Hematopoietic multipotent progenitor cell (in vitro differentiated cells): ENCODE measurements around the gene ZNF385D. TPM values are rescaled to one million over a fixed set of nuclear protein-coding genes. Genes with fewer than 3 reads are reported as not detected.

Experiments used
- DNase-seq, 3 donors: peaks; one replicate each; pipeline ENCODE4 v3.0.0-alpha.2; 2011 to 2015; ENCODE audit warnings: low read depth in 2 of 3, low spot score in 2 of 3
- total RNA-seq: library from RNA; depleted of rRNA; stranded (reverse); fragments of >200 nt; gene quantifications from one replicate; pipeline ENCODE4 v1.2.3, GENCODE V29; 2012

Gene ZNF385D
- total RNA-seq, 1 donor = 22.4 TPM

- no peak for DNase-seq
These were observed 132.3 kb downstream of the ZNF385D start for GRCh38 chr3:21618695-21619094.

GRCh38 chr3:21613372-21614070 lies 137.5 kb downstream of the ZNF385D start:
- DNase-seq = no peak

DNA sequence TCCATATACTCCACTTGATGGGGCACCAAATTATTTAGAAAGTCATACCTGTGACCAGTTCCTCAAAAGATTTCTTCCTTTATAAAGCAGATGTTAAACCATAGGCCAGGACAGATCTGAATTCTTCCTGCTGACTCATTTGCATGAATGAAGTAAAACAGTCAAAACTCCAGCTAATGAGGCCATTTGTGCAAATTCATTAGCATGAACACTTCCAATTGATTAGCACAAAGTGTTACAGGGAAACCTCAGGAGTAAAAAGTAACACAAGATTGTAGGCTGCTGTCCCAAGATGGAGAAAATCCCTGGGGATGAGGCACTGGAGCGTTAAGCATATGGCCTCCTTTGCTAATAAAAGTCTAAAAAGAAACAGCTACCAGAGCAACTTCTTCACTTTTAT lies 149.8 kb downstream of the ZNF385D start:
- no peak for DNase-seq

DNA sequence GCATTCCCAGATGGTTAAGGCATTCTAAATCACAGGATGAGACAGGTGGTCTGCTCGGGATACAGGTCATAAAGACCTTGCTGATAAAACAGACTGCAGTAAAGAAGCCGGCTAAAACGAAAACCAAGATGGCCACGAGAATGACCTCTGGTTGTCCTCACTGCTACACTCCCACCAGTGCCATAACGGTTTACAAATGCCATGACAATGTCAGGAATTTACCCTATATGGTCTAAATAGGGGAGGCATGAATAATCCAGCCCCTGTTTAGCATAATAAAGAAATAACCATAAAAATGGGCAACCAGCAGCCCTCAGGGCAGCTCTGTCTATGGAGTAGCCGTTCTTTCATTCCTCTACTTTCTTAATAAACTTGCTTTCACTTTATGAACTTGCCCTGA lies 151.1 kb downstream of the ZNF385D start:
- no peak for DNase-seq

DNA sequence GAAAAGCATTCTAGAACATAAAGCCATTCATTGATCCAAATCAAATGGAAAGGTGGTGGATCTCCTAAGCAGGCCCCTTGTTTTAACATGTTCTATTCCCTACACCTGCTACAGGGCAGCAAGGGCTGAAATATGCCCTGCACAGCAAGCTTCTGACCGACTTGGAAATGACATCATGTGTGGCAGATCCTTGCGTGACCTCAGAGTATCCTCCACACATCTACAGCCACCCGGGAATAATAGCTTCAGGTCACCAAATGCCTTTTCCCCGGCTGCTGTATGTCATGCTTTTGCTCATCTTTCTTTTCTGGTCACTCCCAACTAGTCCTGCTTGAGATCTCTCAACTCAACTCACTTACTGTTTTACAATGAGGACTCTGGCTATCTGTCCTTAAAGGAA lies 158.2 kb downstream of the ZNF385D start:
- DNase-seq = no peak

DNA sequence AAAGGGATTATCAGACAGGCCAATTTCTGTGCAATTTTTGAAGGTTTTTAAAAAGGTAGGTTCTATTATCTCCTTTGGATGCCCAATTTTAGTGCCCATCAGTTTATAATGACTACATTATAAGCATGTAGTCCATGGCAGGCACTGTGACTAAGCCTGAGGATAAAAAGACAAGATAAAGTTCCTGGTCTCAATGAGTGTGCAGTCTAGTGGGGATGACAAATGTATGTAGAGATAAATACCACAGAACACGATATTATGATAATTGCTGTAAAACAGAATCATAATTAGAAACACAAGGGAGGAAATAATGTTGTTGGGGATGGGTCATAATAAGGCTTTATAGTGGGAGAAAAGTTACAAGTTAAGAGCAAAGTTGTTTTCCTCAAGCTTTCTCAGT lies 163.1 kb downstream of the ZNF385D start:
- DNase-seq = no peak

- no peak for DNase-seq
These were observed 165.7 kb downstream of the ZNF385D start for GRCh38 chr3:21585216-21585740.

- DNase-seq = no peak
These were observed 177.7 kb downstream of the ZNF385D start for GRCh38 chr3:21573291-21573690.

- DNase-seq = no peak
These were observed 186.5 kb downstream of the ZNF385D start for GRCh38 chr3:21564531-21564930.

DNA sequence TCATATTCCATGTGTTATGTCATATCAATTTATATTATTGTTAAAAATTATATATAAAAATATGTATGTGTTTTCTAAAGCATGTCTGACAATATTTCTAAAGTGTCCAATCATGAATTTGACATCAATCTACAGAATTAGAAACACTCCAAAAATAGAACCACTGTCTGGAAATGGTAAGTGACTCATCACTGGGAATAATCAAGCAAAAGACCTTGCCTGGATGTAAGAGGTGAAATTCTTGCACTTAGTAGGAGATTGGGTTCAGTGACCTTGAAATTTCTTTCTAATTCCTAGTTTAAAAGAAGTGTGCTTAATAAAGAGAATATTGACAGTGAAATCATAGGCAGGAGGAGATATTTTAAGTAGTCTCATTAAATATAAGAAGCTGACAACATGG lies 188.8 kb downstream of the ZNF385D start:
- DNase-seq = no peak

DNA sequence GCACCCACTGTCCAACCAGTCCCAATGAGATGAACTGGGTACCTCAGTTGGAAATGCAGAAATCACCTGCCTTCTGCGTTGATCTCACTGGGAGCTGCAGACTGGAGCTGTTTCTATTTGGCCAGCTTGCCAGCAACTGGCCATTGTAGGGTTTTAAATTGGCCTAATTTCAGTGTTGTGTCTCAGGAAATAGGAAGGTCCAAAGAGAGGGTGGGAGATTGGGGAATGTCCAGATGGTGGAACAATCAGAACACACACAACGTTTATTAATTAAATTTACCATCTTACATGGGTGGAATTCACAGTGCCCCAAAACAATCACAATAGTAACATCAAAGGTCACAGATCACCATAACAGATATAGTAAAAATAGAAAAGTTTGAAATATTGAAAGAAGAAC lies 189.5 kb downstream of the ZNF385D start:
- no peak for DNase-seq

DNA sequence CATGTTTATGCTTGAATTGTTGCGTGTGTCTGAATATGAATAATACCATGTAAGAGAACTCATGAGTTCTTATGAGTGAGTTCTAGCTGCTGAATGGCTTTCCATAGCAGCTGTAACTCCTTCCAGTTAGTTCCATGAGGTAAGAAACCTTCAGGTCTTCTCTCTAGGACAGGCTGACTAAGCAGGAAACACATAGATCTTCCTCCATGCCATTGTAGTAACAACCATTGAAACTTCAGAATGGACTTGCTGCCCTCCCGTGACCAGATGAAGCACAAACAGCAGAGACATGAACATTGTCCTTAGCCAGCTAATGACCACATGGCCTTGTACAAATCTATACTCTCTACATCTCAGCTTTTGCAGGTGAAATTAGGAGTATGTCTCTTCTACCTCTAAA lies 200.0 kb downstream of the ZNF385D start:
- DNase-seq = no peak

GRCh38 chr3:21544076-21544462 lies 206.9 kb downstream of the ZNF385D start:
- no peak for DNase-seq

- DNase-seq = no peak
These were observed 207.5 kb downstream of the ZNF385D start for GRCh38 chr3:21543380-21544075.

GRCh38 chr3:21542656-21543379 lies 208.2 kb downstream of the ZNF385D start:
- DNase-seq = no peak

- DNase-seq = no peak
These were observed 210.7 kb downstream of the ZNF385D start for GRCh38 chr3:21540265-21540664.

GRCh38 chr3:21534462-21534861 lies 216.5 kb downstream of the ZNF385D start:
- DNase-seq = no peak

DNA sequence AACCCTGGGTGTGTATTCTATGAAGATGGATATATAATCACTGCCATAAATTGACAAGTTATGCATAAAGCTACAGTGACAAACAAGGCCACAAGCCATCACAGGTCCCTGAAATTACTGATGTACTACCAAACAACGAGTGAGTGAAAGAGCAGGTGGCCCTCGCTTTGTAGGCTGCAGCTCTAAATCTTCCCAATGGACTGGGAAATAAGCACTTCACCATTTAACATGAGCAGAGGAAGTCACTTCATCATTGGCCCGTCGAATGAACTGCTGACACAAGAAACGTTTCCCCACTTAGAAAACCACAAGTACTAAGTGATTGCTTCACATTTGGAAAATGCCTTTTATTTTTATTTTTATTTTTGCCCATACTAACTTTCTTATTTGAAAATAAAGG lies 218.0 kb downstream of the ZNF385D start:
- DNase-seq = no peak

GRCh38 chr3:21531909-21532308 lies 219.1 kb downstream of the ZNF385D start:
- DNase-seq = no peak

DNA sequence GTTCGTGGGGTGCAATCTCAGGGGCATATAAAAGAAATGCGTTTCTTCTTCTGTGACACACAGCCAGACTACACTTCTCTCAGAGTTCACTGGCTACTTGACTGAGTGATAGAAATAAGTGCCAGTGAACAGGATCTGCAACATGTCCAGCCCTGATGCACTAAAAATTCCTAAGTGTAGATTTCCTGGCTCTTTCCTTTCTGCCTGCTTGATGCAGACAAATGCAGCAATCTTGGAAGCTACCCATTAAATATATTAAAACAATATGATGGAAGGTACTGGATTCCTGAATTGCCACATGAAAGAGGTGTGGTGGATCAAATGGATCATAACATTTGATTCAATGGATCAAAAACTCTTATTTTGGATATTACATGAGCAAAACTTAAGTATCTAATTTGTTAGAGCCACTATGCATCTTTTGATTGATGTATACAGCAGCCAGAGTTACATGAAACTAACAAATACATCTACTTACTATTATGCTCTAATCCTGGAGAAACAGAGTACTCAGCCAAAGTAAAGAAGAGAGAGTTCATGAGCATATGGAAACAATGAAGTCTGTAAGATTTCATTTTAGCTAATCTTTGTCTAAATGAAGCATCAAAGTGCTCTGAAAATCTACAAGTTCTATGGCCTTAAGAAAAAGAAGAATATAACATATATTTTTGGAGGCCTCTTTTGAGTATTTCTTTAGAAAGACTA lies 222.6 kb downstream of the ZNF385D start:
- DNase-seq = no peak

GRCh38 chr3:21526461-21526860 lies 224.5 kb downstream of the ZNF385D start:
- no peak for DNase-seq
